HG03520 (cell line): Measurements from ENCODE around the gene TLE5.

ENCODE experiments used
- ATAC-seq: cut with Tn5 transposase; IDR thresholded peaks from one replicate; pipeline ENCODE4 v1.9.1; 2021; ENCODE audit warnings: mild to moderate bottlenecking, moderate library complexity; ENCODE audit not compliant: unreplicated experiment

TLE5 gene, protein sequence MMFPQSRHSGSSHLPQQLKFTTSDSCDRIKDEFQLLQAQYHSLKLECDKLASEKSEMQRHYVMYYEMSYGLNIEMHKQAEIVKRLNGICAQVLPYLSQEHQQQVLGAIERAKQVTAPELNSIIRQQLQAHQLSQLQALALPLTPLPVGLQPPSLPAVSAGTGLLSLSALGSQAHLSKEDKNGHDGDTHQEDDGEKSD

GRCh38 chr19:3062165-3063105 is at the start of gene TLE5:
Gene TLE5 (minus strand): TSS chr19:3062495. CDS start chr19:3062200, 295 bp downstream.
- ATAC-seq: no peak

DNA sequence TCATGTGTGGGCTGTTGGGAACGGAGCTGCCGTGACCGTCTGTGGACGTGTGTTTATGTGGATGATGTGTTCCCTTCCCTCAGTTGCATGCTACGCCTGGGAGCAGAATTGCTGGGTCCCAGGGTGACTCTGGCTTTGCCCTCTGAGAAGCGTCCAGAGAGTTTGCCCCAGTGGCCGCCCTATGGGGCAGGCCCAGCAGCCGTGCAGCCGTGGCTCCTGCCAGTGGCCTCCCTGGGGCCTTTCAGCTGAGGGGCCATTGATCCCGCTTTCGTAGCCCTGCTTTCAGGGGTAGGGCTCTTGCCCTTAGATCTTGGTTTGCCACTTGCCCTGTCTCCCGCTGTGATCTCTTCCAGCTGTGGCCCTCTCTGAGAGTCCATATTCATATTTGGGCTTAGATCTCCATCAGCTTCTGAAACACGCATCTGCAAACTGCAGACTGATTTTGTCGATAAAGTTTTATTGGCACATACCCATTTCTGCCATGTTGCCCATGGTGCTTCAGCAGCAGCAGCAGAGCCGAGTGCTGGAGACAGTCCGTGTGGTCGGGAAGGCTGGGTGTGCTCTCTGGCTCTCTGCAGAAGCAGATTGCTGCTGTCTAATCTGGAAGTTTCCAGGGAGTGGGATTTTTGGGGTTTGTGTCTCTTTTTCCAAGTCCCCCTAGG is 49.4 kb upstream of the TLE5 start:
- ATAC-seq: no peak

DNA sequence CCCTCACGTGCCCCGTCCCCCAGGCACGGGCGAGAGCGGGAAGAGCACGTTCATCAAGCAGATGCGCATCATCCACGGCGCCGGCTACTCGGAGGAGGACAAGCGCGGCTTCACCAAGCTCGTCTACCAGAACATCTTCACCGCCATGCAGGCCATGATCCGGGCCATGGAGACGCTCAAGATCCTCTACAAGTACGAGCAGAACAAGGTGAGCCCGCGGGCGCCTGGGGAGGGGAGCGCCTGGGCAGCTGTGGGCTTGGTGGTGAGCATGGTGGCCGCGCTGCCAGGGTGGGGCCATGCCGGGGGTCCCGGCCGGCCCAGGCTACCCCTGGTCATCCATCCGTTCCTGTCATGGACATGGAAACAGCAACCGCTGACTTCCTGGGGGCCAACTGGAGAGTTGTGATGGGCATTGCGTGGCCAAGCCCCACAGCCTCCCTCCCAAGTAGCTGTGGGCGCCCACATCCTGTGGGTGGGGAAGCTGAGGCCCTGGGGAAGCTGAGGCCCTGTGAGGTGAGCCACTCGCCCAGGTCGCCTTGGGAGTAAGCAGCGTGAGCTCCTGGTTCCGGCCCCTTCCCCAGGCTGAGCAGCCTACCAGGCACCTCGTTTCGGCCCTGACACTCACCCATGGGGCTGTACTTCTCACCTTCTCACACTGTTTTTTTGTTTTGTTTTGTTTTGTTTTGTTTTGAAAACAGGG is 48.0 kb upstream of the TLE5 start:
- ATAC-seq: no peak

DNA sequence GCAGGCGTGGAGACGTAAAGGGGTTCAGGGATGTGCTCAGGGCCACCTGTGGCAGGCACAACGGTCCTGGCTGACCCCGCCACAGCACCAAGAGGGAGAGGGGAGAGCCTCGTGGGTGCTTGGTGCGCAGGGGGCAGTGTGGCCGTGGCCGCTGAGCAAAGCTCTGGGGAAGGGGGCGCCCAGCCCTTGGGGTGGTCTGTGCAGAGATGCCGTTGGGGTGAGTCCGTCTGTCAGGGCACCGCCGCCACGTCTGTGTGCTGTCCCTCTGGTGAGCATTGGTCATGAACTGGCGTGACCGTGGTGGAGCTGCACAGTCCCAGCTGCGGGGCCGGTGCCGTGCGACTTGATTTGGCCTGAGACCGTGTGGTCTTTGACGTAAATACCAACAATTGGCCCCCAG is 47.2 kb upstream of the TLE5 start:
- ATAC-seq: no peak

- ATAC-seq: no peak
Measured at GRCh38 chr19:3108775-3109174, 46.5 kb upstream of the TLE5 start.

DNA sequence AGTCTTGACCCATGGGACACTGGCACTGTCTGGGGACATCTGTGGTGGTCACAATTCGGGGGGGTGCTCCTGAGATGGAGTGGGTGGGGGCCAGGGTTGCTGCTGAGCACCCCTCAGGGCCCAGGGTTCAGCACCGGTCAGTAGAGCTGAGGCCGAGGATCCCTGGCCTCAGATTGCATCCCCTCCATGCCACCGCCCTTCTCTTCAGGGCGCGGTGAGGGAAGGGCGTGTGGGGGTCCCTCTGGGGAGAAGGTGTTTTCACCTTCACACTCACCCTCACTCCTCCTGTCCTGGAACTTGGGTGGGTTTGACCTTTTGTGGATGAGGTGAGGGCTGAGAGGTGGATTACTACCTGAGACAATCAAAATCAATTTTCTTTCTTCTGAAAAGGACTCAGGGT is 45.4 kb upstream of the TLE5 start:
- ATAC-seq: no peak

DNA sequence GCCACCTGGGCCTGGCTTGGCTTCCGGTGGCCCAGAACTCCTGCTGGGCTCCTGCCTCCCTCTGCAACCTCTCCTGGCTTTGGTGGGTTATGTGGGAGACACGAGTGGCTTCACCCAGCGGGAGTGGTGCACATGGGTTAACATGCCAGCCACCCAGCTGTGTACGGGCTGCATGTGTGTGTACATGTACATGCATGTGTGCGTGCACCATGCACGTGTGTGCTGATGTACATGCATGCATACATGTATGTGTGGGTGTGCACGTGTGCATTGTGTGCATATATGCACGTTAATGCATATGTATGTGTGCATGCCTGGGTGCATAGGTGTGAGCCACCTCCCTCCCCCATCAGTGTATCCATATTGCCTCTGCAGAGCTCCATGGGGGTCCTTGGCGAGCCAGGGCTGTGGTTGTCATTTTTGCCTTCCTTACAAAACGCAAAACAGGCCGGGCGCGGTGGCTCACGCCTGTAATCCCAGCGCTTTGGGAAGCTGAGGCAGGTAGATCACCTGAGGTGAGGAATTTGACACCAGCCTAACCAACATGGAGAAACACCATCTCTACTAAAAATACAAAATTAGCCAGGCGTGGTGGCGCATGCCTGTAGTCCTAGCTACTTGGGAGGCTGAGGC is 44.3 kb upstream of the TLE5 start:
- no peak for ATAC-seq

DNA sequence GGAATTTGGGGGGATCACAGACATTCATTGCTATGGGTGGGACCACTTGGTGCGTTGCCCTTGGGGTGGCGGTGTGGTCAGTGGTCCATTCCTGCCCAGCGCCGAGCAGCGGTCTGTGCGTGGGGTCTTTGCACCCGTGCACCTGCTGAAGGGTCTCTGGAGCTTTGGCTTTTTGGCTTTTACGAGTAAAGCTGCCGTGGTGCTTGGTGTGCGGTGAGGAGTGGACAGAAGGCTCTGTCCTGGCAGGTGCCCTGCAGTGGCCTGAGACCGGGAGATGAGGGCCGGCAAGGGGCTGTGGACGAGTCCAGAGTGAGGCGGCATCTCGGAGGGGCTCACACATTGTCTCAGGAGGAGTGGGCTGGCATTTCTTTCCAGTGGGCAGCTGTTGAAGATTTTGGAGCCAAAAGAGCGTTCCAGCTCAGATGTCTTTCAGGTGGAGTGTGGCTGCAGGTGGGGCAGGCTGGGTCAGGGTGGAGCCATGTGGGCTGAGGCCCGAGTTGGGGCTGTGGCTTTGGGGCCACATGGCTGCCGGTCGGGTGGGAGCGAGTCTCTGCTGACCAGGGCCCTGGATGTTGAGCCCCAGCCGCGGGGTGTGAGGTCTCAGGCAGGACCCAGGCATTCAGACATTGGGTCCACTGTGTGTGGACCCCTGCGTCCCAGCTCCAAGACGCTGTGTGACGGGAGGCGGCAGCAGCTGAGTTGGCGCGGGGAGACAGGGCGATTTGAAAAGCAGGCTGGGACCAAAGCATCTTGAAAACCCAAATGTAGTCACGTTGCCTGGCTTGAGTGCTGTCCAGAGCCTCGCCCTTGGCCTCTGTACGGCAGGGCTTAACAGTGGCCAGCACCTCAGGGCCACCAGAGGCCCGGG is 43.6 kb upstream of the TLE5 start:
- no peak for ATAC-seq

GRCh38 chr19:3104708-3104983 is 42.4 kb upstream of the TLE5 start:
- no peak for ATAC-seq

DNA sequence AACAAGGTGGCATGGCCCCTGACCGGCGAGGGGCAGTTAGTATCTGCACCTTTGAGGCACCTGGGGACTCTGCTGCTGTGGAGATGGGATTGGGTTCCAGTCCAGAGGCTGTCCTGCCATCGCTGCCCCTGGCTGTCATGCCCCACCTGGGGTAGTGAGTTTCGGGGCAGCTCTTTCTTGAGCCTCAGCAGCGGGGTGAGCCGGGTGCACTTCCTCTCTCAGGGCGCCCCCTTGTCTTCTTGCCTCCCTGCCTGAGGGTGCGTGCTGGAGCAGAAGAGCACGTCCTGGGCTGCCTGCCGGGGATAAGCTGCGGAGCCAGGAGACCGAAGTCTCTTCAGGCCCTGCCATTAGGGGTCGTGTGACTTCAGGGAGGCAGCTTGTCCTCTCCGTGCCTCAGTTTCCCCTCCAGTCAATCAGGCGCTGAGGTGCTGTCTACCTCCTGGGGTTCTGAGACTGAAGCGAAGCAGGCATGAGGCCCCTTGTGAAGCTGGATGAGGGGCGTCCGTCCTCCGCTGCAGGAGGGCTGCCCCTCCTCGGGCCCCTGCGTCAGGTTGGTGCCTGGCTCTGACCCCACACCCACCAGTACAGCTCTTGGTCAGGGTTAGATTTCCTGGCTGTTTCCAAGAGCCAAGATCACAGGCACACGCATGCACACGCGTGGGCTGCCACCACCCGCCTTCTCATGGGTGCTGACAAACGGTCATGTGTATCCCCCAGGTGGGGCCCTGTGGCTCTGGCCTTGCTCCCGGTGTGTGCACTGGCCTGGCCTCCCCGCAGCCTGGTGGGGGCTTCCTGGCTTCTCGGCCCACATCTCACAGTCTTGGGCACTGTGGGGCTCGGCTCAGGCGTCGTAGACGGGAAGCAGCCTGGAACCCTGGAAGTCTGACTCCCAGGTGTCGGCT is 40.2 kb upstream of the TLE5 start:
- no peak for ATAC-seq

DNA sequence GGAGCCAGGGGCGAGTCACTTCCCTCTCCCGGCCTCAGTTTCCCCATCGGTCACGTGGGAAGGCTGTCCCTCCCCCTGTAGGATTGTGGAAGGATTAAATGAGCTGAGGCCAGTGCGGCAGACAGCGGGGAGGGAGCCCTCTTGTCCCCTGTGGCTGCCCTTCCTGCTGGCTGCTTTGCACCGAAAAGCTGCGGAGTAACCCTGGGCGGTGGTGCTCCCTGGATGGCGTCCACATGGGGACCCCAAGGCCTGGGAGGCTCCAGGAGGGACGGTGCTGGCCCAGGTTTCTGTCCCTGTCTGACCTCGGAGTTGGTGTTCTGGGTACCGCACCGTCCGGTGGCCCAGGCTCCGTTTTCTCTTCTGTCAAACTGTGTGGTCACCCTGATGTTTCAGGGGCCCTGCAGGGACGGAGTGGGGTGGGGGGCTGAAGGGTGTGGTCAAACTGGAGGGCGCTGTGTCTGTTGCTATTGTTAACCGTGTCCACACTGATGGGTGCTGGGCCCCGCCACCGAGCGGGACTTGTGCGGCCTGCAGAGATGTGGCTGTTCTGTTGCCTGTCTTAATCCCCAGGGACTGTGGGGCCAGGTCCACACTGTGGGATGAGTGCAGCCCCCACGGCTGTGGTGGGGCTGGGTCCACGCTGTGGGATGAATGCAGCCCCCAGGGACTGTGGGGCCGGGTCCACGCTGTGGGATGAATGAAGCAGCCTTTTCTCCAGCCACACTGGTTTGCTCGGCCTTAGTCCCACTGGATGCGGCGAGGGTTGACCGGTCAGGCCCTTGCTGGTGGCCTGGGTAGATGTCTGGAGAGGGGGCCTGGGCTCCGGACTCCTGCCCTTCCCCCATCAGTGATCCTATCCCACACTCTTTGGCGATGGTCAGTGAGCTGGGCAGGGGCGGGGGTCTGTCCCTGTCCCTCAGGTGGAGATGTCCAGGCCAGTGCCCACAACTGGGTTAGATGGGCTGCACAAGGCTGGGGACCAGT is 38.7 kb upstream of the TLE5 start:
- no peak for ATAC-seq

- ATAC-seq: no peak
Measured at GRCh38 chr19:3100331-3100730, 38.0 kb upstream of the TLE5 start.

GRCh38 chr19:3099347-3100145 is 37.3 kb upstream of the TLE5 start:
- ATAC-seq: no peak

DNA sequence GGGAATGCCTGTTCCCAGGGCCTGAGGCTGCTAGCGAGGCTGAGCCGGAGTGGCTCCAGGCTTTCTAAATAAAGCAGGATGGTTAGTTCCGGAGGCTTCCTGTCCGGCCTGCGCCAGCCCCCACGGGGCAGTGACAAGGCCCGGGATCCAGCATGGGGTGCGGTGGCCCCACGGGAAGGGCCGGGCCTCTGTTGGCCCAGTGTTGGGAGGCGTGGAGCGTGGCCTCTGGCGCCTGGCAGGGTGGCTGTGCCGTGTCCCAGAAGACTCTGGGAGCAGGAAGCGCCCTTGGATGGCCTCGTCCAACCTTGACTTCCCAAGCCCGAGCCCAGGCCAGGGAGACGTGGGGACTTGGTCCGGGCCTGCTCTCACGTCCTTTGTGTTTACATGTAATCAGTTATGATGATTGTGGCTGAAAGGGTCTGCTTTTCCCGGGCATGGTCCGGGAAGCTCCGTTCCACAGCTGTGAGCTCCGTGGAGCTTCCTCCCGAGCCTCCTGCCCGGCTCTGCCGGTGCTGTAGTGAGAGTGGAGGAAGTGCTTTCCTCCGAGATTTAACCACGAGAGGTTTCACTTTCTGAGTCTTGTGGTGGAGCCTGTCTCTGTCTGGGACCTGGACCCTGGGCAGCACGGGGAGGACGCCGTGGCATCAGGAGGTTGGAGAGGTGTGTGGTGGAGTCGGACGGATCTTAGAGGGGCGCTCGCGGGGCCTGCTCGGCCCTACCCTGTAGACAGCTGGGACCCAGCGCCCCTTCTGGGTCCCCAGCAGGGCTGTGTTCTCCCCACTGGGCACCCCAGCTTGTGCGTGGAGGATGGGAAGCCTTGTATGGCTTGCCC is 36.4 kb upstream of the TLE5 start:
- no peak for ATAC-seq

DNA sequence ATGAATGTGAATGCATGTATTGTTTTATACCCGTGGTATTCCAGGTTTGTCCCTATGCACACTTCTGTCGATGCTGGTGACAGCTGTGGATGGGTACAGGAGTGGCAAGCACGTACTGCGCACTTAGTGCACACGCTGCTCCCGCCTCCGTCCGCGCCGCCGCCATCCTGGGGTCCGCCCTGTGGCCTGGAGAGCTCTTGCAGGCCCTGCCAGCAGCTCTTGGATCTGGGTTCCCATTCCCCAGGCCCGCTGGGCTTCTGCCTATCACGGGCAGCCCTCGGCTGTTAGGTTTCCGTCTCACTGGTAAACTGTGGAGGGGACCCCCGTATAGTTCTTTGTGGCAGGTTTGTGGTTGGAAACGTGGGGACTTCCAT is 35.8 kb upstream of the TLE5 start:
- ATAC-seq: no peak

DNA sequence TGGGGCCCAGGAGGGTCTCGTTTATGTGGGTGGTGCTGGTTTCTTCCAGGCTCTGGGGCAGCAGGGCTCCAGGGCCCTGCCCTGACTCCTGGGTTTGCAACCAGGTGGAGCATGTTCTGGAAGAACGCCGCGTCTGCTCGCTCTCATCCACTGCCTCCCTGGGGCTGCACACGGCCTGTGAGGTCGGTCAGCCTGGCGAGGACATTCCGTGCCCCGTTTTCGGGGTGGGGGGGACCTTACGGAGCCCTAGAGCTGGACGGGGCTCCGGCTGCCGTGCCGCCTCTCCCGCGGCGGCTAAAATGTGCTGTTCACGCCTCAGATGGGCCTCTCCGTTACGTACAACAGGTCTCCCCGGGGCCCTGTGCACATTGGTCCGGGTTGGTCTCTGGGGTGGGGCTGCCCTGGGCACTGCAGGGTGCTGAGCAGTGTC is 35.2 kb upstream of the TLE5 start:
- ATAC-seq: no peak
